NOMO-1 treated with DMSO at 0.1 percent for 48 hours (cell line): ENCODE measurements around the gene TNFRSF14.
A peak's percentile ranks its signal among the peaks of the same experiment; 100 is the strongest.
"Not testable (repeated sequence)": the region's sequence is repeated elsewhere in the genome, so short reads cannot be mapped to it uniquely, and the experiment has no call there.

ENCODE experiments used
- DNase-seq: peaks from one replicate; lab custom pipeline; 2025; ENCODE audit not compliant: unreplicated experiment; lab: John Stamatoyannopoulos, UW

The TNFRSF14 gene

GRCh38 chr1:2538376-2538775 is 17.8 kb upstream of the TNFRSF14 start:
- DNase-seq, result no peak

DNA sequence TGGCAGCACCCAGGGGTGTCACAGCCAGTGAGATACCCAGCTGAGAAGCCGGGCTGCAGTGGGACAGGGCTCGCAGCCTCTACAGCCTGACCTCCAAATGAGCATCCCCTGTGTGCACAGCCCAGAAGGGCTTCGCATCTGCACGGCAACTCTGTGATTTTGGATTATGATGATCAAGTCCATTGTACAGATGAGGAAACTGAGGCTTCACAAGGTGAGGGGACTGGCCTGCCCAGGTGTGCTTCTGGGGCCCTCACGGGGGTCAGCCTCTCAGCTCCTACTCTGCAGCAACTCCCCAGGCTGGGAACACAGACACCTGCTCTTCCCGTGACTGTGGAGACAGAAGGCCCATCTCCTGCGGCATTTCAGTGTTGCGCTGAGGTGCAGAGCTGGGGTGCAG is 17.3 kb upstream of the TNFRSF14 start:
- no peak for DNase-seq

- DNase-seq, result no peak
Measured at GRCh38 chr1:2539312-2539907, 16.8 kb upstream of the TNFRSF14 start.

- DNase-seq, result no peak
Measured at GRCh38 chr1:2540816-2541492, 15.2 kb upstream of the TNFRSF14 start.

DNA sequence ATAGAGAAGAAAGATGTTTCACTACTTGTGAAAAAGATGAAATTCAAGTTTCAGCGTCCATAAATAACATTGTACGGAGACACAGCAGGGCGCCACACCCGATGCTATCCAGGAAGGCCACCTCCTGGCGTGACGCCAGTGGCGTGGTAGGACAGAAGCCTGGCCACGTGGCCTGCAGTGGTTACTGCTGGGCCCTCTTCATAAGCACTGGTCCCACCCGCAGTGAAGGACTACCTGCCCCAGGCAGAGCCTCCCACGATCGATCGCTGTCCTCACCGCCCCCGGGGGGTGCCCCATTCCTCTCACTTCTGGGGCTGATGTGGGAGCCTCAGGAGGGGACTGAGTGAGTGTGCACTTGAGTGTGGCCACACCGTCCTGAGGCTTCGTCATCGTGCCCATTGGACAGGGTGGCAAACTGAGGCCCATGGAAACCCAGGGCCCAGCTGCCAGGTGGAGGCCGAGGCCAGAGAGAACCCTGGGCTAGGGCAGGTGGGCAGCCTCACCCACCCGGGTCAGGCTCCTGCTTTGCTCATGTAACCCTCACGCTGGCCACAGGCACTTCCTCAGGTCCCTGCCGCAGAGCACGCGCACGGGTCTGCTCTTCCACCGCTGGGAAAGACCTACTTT is 14.4 kb upstream of the TNFRSF14 start:
- peak; percentile 2 for DNase-seq

- no peak for DNase-seq
Measured at GRCh38 chr1:2542246-2542915, 13.8 kb upstream of the TNFRSF14 start.

DNA sequence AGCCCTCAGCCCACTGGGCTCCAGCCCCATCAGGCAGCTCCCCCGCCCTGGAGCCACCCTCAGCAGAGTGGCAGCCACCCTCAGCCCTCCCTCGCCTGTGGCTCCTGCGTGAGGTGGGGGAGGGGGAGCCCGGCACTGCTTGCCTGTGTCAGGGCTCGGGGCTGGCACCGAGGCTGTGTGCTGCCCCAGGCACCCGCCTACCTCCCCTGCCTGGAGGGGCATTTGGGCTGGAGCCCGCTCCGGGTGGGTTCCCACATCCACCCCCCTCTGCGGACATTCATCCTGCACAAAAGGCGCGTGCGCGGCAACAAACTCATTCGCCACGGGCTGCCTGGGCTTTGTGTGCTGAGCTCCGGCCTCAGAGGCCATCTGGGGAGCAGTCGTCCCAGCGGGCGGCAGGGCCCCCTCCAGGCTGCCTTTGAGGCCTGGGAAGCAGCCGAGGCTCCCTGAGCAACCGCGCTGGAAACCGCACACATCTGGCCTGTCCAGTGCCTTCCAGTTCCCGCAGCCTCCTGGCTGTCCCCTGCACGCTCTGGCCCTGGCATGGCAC is 12.6 kb upstream of the TNFRSF14 start:
- DNase-seq, result no peak

GRCh38 chr1:2544093-2544874 is 11.9 kb upstream of the TNFRSF14 start:
- no peak for DNase-seq

GRCh38 chr1:2544875-2545640 is 11.1 kb upstream of the TNFRSF14 start:
- DNase-seq, result no peak

GRCh38 chr1:2545754-2546514 is 10.2 kb upstream of the TNFRSF14 start:
- peak; percentile 78 for DNase-seq

DNA sequence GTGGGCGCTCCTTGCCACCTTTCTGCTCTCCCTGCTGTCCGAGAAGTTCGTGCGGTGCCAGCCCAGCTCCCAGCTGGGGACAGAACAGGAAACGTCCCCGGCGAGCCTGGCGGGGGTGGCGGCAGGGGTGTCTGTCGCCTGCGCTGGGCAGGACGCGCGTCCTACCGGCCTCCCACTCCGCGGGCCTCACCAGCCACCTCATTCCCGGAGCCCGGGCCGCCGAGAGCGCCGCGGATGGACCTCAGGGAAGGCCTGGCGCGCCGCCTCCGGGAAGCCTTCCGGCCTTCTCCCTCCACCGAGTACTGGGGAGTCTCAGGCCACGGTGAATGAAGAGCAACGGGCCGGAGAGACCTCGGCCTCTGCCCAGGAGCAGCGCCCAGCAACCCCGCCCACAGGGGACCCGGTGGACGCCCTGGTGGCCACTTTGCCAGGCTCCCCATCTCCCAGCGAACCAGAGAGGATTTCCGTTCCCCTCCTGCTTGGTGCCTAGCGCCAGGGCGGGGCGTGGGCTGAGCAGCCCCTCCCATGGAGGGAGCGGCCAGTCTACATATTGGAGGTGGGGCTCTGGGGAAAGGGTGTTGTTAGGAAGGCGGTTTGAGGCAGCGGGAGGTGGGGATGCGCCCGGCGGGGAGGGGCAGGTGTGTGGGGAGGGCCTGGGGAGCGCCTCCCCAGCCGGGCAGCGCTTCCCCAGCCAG is 9.5 kb upstream of the TNFRSF14 start:
- peak; percentile 90 for DNase-seq

GRCh38 chr1:2547210-2548067 is 8.7 kb upstream of the TNFRSF14 start:
- DNase-seq, result peak; percentile 44

GRCh38 chr1:2548068-2548589 is 8.0 kb upstream of the TNFRSF14 start:
- peak; percentile 67 for DNase-seq

DNA sequence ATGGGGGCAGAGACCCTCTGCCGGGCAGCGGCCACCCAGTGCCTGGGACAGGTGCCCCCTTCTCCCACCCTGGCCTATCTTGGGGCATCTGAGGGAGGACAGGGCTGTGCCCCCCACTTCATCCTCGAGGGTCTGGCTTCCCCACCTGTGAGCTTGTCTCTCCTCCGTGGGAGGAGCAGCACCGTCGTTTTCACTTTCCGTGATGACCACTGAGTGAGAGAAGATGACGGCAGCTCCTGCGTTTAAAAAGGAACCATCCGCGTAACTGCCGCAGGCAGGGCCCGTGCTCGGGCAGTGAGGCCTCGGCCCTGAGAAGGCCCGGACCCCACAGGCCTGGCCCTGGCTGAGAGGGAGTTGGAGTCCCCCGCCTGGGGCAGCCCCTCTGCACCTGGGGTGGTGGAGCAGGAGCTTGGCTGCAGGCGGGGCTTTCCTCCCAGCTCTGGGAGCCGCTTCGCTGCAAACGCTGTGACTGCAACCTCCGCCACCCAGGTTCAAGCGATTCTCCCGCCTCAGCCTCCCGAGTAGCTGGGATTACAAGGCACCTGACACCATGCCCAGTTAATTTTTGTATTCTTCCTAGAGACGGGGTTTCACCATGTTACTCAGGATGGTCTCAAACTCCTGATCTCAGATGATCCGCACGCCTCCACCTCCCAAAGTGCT is 6.7 kb upstream of the TNFRSF14 start:
- DNase-seq, result not testable (repeated sequence)

DNA sequence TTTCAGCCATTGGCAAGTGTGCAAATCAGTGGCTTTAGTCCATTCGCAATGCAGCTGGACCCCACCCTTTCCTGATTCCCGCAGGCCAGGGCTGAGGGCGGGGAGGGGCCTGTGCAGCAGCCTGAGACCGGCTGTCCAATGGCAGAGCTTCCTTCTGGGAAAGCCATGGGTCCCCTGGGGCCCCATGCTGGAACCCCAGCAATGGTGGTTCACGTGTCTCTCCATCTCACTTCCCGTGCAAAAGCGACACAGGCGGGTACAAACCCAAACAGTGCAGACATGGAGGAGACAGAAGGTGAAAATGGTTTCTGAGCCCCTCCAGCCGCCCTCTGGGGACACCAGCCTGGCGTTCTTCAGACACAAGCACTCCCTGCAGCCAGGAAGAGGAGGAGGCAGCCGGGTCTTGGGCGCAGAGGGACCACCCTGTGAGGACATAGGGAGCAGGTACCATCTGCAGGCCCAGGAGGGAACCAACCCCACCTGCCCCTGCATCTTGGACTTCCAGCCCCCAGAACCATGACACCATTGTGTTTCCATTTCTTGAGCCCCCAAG is 5.8 kb upstream of the TNFRSF14 start:
- DNase-seq, result not testable (repeated sequence)

DNA sequence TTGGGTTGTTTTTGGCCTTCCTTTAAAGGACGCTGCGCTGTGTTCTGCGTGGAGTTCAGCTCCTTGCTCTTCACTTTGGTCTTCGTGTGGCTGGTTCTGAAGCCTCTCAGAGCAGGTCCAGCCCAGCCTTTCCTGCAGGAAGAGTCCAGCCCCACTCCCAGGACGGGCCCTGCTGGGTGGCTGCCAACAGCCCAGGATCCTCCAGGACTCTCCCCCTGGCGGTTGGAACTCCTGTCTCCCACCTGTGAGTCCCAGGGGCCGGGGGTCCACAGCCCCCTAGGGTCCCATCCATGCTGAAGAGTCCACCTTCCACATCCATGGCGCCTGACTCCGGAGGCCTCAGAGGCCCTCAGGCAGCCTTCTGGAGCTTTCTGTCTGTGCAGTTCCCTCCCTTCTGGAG is 4.6 kb upstream of the TNFRSF14 start:
- not testable (repeated sequence) for DNase-seq

GRCh38 chr1:2552189-2552588 is 4.0 kb upstream of the TNFRSF14 start:
- DNase-seq, result no peak
